GM12874 (cell line): ENCODE data around the gene ICE2.

ENCODE experiments used
- TF ChIP-seq, protein P1 (sequence below): IDR thresholded peaks from 2 replicates; pipeline ENCODE4 v1.5.1; 2011; ENCODE audit warnings: low read depth, mild to moderate bottlenecking, control low read depth, low read length, moderate library complexity; ENCODE audit not compliant: insufficient read depth

ICE2 gene

DNA sequence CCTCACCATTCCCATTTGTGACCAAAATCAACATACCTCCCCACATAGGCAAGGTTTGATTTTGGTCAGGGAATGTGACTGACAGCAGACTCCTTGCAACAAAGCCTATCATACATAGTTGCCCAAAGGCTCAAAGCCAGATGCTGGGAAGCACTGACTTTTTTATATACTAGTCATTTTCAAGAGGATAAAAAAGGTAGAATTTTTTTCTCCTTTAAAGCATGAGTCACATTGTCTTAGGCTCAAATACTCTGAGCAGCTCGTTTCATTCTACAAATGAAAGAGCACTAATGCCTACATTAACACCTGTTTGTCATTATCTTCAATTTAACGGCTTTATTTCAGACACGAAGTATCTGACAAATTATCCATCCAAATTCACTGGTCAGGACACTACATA is 36.2 kb downstream of the ICE2 start:
- TF ChIP-seq, protein P1, sequence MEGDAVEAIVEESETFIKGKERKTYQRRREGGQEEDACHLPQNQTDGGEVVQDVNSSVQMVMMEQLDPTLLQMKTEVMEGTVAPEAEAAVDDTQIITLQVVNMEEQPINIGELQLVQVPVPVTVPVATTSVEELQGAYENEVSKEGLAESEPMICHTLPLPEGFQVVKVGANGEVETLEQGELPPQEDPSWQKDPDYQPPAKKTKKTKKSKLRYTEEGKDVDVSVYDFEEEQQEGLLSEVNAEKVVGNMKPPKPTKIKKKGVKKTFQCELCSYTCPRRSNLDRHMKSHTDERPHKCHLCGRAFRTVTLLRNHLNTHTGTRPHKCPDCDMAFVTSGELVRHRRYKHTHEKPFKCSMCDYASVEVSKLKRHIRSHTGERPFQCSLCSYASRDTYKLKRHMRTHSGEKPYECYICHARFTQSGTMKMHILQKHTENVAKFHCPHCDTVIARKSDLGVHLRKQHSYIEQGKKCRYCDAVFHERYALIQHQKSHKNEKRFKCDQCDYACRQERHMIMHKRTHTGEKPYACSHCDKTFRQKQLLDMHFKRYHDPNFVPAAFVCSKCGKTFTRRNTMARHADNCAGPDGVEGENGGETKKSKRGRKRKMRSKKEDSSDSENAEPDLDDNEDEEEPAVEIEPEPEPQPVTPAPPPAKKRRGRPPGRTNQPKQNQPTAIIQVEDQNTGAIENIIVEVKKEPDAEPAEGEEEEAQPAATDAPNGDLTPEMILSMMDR = no peak

GRCh38 chr15:60442031-60442650 is 36.8 kb downstream of the ICE2 start:
- TF ChIP-seq, protein P1 = no peak

DNA sequence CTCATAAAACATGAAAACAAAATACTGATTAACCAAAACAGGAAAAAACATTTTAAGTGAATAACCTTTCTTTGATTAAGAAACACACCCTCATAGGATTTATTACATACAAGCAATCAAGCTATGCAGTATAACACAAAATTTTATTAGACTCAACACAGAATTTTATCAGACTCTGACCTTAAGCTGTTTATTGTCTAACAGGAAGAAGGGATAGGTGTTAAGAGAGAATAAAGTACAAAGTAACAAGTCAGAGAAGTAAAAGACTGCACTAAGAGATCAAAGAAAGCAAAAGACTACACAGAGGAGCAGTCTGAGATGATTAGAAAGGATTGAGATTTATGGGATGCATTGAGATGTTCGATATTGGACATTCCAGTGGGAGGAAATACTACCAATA is 37.6 kb downstream of the ICE2 start:
- TF ChIP-seq, protein P1 = no peak

GRCh38 chr15:60438646-60439045 is 40.3 kb downstream of the ICE2 start:
- TF ChIP-seq, protein P1 = no peak

DNA sequence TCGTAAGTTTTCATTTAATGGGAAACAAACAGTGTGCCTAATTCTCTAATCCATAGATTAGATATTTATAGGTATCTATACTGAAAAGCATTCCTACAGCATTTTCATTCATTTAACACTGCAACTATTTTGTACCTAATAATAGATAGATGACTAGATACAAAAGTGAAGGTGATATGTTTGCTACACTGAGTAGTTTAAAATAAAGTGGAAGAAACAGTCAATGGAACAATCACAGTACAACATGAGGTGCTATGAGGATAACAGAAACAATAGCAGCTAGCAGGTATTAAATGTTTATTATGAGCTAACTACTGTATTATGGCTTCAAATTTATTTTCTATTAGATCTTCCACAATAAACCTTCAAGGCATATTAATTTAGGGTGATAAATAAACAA is 50.0 kb downstream of the ICE2 start:
- TF ChIP-seq, protein P1 = no peak

GRCh38 chr15:60426870-60427508 is 52.0 kb downstream of the ICE2 start:
- TF ChIP-seq, protein P1 = no peak

GRCh38 chr15:60425461-60425860 is 53.5 kb downstream of the ICE2 start:
- TF ChIP-seq, protein P1 = no peak

GRCh38 chr15:60424006-60424405 is 54.9 kb downstream of the ICE2 start:
- TF ChIP-seq, protein P1 = no peak
